Gastrocnemius medialis (tissue), 4 donors: ENCODE results near the gene VWA3A. TPM values are rescaled to one million over a fixed set of nuclear protein-coding genes. Genes with fewer than 3 reads are reported as not detected.

Source experiments
- ATAC-seq, 2 donors: fragments of 150-250 bp; one replicate each; pipeline ENCODE4 v1.9.1; 2016
- DNase-seq, 2 donors: peaks; one replicate each; pipeline ENCODE4 v3.0.0-alpha.2; 2019
- H3K27ac ChIP-seq, 4 donors: fragments of 200-600 bp; sonication (generic); 1 replicate in 1 of 4; 2 replicates in 3 of 4; pipeline ENCODE4 v1.5.1; 2016 to 2018; ENCODE audit warnings: mild to moderate bottlenecking in 2 of 4, moderate library complexity in 1 of 4
- H3K27me3 ChIP-seq, 3 donors: fragments of 200-600 bp; sonication (generic) in 2 of 3; 1 replicate in 1 of 3; 2 replicates in 2 of 3; pipeline versions ENCODE4 v1.5.1 to v1.6.0; 2016 to 2019; ENCODE audit warnings: mild to moderate bottlenecking in 1 of 3, moderate library complexity in 1 of 3
- H3K36me3 ChIP-seq, 2 donors: fragments of 200-600 bp; sonication (generic) in 1 of 2; one replicate each; pipeline ENCODE4 v1.5.1; 2017 to 2018
- H3K4me1 ChIP-seq, 2 donors: fragments of 200-600 bp; sonication (generic) in 1 of 2; one replicate each; pipeline ENCODE4 v1.5.1; 2016 to 2017; ENCODE audit warnings: mild to moderate bottlenecking in 2 of 2
- H3K4me3 ChIP-seq, 4 donors: fragments of 200-600 bp; sonication (generic) in 3 of 4; 1 replicate in 1 of 4; 2 replicates in 3 of 4; pipeline ENCODE4 v1.5.1; 2016 to 2019; ENCODE audit warnings: mild to moderate bottlenecking in 2 of 4
- H3K9me3 ChIP-seq, 3 donors: fragments of 200-600 bp; sonication (generic) in 2 of 3; 1 replicate in 1 of 3; 2 replicates in 2 of 3; pipeline ENCODE4 v1.5.1; 2016 to 2019
- POLR2A ChIP-seq, 2 donors: fragments of 450-650 bp; IDR thresholded peaks; one replicate each; pipeline ENCODE4 v1.6.1; 2017; ENCODE audit warnings: antibody characterized with exemption in 2 of 2, mild to moderate bottlenecking in 2 of 2, moderate library complexity in 2 of 2
- in situ Hi-C, 4 donors: fragments of 200-750 bp; cut with MboI; loops; one replicate each; pipeline versions ENCODE4 v1.15.0 to v1.8.0; 2017; ENCODE audit warnings: low sequenced_read_pairs in 4 of 4
- intact Hi-C: fragments of 100-400 bp; cut with DNase I; formaldehyde crosslinking; loops from one replicate; pipeline ENCODE4 v1.15.1; 2023; ENCODE audit warnings: low total_unique reads
- total RNA-seq, 4 donors: library from RNA; depleted of rRNA; stranded (reverse); fragments of >200 nt; gene quantifications; one replicate each; pipeline versions ENCODE4 v1.1.0 to v1.2.3, GENCODE V29; 2016
- TF ChIP-seq, protein P1 (sequence below), 5 experiments: fragments of 450-650 bp in 3 of 5; fragments of 200-600 bp in 2 of 5; sonication (generic) in 2 of 5; IDR thresholded peaks in 4 of 5; conservative IDR thresholded peaks in 1 of 5; 1 replicate in 4 of 5; 2 replicates in 1 of 5; pipeline ENCODE4 v1.5.1; 2016 to 2019; ENCODE audit warnings: antibody characterized with exemption in 5 of 5, mild to moderate bottlenecking in 3 of 5, moderate library complexity in 3 of 5

VWA3A gene
- total RNA-seq, 4 donors from 2014 or later = not detected

DNA sequence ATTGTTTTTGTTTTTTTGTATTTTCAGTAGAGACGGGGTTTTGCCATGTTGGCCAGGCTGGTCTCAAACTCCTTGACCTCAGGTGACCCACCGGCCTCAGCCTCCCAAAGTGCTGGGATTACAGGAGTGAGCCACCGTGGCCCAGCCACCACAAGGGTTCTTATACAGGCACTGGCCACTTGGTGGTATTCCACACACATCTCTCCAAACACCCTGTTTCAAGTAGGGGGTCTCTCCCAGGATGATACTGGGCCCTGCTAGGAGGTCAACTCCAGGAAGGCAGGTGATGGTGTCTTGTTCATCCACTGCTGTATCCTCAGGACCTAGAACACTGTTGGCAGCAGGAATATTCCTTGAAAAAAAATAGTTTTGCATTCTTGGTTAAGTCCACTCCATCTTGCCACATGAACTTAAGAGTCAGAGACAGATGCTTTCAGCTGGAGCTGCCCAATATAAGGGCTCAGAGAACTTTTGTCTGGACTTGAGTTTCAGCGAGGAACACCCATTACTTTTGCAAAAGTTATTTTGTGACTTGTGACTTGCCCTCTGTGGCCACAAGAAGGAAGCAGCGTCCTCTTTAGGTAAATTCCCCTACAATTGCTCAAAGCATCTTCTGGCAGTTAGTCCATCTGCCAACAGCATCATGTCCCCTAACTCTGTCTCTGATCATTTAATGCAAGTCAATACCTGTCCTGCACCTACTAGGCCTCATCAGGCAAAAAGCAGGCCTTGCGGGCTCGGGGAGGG, 106.4 kb downstream of the VWA3A start:
- TF ChIP-seq POLR2A (IDR thresholded peaks at IDR 0.05) = no peak
- TF ChIP-seq, protein P1, sequence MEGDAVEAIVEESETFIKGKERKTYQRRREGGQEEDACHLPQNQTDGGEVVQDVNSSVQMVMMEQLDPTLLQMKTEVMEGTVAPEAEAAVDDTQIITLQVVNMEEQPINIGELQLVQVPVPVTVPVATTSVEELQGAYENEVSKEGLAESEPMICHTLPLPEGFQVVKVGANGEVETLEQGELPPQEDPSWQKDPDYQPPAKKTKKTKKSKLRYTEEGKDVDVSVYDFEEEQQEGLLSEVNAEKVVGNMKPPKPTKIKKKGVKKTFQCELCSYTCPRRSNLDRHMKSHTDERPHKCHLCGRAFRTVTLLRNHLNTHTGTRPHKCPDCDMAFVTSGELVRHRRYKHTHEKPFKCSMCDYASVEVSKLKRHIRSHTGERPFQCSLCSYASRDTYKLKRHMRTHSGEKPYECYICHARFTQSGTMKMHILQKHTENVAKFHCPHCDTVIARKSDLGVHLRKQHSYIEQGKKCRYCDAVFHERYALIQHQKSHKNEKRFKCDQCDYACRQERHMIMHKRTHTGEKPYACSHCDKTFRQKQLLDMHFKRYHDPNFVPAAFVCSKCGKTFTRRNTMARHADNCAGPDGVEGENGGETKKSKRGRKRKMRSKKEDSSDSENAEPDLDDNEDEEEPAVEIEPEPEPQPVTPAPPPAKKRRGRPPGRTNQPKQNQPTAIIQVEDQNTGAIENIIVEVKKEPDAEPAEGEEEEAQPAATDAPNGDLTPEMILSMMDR (IDR thresholded peaks at IDR 0.05 in 4 of 5, conservative IDR thresholded peaks at IDR 0.05 in 1 of 5) = no peak
- in situ Hi-C loops (loop anchor here in 3 of 4 donors (5.0 to 25.0 kb wide), 3 partner anchors 99 to 1294 kb away; partner anchors contain the start of genes POLR3E (in 3 of the 3), DCUN1D3 (in 1 of the 3), DNAH3 (in 1 of the 3) and LDAF1 (in 1 of the 3)), intact Hi-C loops (loop anchor here (10.0 kb wide), 1 partner anchor 176 kb away; the partner anchor contains the start of gene CDR2)
- Histone ChIP-seq H3K36me3 (no peaks in the 10 kb centered on the region), H3K4me1 (peaks cover 0 to 4% of the 10 kb centered on the region in 2 donors), H3K4me3 (no peak overlapping the region), H3K27ac (peak overlapping the region; percentile 48 to 76 (median 60)), H3K9me3 (no peaks in the 10 kb centered on the region), H3K27me3 (no peaks in the 10 kb centered on the region)
- ATAC-seq = no peak
- no peak for DNase-seq

DNA sequence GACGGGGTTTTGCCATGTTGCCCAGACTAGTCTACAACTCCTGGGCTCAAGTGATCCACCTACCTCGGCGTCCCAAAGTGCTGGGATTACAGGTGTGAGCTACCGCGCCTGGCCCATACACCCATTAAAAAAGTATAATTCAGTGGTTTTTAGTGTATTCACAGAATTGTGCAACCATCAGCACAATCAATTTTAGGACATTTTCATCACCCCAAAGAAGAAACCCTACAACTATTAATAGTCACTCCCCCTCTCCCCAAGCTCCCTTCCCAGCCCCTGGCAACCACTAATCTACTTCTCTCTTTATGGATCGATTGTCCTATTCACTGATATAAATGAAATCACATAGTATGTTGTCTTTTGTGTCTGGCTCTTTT, 109.9 kb downstream of the VWA3A start:
- TF ChIP-seq POLR2A (IDR thresholded peaks at IDR 0.05) = no peak
- TF ChIP-seq, protein P1 (IDR thresholded peaks at IDR 0.05 in 4 of 5, conservative IDR thresholded peaks at IDR 0.05 in 1 of 5) = no peak
- Histone ChIP-seq H3K4me1 (peaks cover 8 to 15% of the 10 kb centered on the region in 2 donors), H3K36me3 (no peaks in the 10 kb centered on the region), H3K4me3 (no peak overlapping the region), H3K27ac (no peak overlapping the region), H3K9me3 (no peaks in the 10 kb centered on the region), H3K27me3 (no peaks in the 10 kb centered on the region)
- ATAC-seq = no peak
- in situ Hi-C loops (no loop called here), intact Hi-C loops (loop anchor here (10.0 kb wide), 1 partner anchor 1393 kb away; the partner anchor contains the start of gene NDUFAB1)
- DNase-seq = no peak

DNA sequence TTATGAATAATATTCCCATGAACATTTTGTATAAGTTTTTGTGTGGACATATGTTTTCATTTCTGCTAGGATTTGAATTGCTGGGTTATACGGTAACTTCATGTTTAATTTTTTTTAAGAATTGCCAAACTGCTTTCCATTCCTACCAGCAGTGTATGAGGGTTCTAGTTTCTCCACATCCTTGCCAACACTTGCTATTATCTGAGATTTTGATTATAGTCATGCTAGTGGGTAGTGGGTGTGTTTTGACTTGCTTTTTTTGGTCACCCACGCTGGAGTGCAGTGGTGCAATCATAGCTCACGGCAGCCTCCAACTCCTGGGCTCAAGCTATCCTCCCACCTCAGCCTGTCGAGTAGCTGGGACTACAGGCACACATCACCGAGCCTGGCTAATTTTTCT, 110.8 kb downstream of the VWA3A start:
- no peak for ATAC-seq
- TF ChIP-seq, protein P1 (IDR thresholded peaks at IDR 0.05 in 4 of 5, conservative IDR thresholded peaks at IDR 0.05 in 1 of 5) = no peak
- TF ChIP-seq POLR2A (IDR thresholded peaks at IDR 0.05) = no peak
- DNase-seq = no peak
- H3K9me3 ChIP-seq = no peaks in the 10 kb centered on the region
- H3K27me3 ChIP-seq = no peaks in the 10 kb centered on the region
- no peak overlapping the region for H3K4me3 ChIP-seq
- intact Hi-C loops = loop anchor here (10.0 kb wide), 1 partner anchor 1392 kb away; the partner anchor contains the start of gene NDUFAB1
- no peak overlapping the region for H3K27ac ChIP-seq
- peaks cover 16 to 22% of the 10 kb centered on the region in 2 donors for H3K4me1 ChIP-seq
- in situ Hi-C loops = no loop called here
- H3K36me3 ChIP-seq = no peaks in the 10 kb centered on the region

DNA sequence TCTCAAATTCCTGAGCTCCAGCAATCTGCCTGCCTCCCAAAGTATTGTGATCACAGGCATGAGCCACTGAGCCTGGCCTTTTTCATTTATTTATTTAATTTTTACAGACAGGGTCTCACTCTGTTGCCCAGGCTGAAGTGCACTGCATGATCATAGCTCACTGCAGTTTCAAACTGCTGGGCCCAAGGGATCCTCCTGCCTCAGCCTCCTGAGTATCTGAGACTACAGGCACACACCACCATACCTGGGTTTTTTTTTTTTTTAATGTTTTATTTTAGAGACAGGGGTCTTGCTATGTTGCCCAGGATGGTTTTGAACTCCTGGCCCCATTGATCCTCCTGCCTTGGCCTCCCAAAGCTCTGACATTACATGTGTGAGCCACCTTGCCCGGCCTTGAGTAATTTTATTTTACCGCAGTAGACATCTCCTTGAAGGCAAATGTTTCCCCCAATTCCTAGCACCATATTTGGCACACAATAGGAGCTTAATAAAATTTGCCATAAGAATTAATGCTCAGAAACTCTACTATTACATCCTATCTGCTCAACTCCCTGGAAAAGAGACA, 111.8 kb downstream of the VWA3A start:
- no peak for DNase-seq
- no peaks in the 10 kb centered on the region for H3K36me3 ChIP-seq
- TF ChIP-seq, protein P1 (IDR thresholded peaks at IDR 0.05 in 4 of 5, conservative IDR thresholded peaks at IDR 0.05 in 1 of 5) = no peak
- TF ChIP-seq POLR2A (IDR thresholded peaks at IDR 0.05) = no peak
- in situ Hi-C loops (no loop called here), intact Hi-C loops (loop anchor here (10.0 kb wide), 1 partner anchor 1391 kb away; the partner anchor contains the start of gene NDUFAB1)
- H3K4me1 ChIP-seq = peaks cover 27 to 32% of the 10 kb centered on the region in 2 donors
- H3K27ac ChIP-seq = no peak overlapping the region
- no peak overlapping the region for H3K4me3 ChIP-seq
- H3K9me3 ChIP-seq = no peaks in the 10 kb centered on the region
- no peak for ATAC-seq
- H3K27me3 ChIP-seq = no peaks in the 10 kb centered on the region
